Smooth muscle cell of the brain vasculature (primary cell): Measurements from ENCODE around the gene UBE2O.

ENCODE experiments used
- DNase-seq: peaks from one replicate; pipeline ENCODE4 v3.0.0-alpha.2; 2012; ENCODE audit warnings: low read depth, low spot score

Gene UBE2O

GRCh38 chr17:76467809-76468633 is 15.1 kb upstream of the UBE2O start:
- DNase-seq: no peak

GRCh38 chr17:76467366-76467765 is 14.4 kb upstream of the UBE2O start, which contains the start of gene AANAT:
AANAT (plus strand) TSS chr17:76467603; CDS start chr17:76468747, 1,144 bp downstream.
- DNase-seq: no peak

GRCh38 chr17:76466775-76467130 is 13.8 kb upstream of the UBE2O start:
- no peak for DNase-seq

- DNase-seq: no peak
These were observed 9.8 kb upstream of the UBE2O start for GRCh38 chr17:76462556-76463290.

GRCh38 chr17:76461765-76462555 is 9.0 kb upstream of the UBE2O start:
- DNase-seq: no peak

GRCh38 chr17:76459674-76460073 is 6.7 kb upstream of the UBE2O start:
- DNase-seq: no peak

- DNase-seq: peak; percentile 24
These were observed 5.9 kb upstream of the UBE2O start for GRCh38 chr17:76458580-76459490.

GRCh38 chr17:76453431-76453743 is 435 bp upstream of the UBE2O start:
- no peak for DNase-seq

- DNase-seq: no peak
These were observed 759 bp downstream of the UBE2O start for GRCh38 chr17:76452127-76452659.

GRCh38 chr17:76451506-76451905 is 1.4 kb downstream of the UBE2O start:
- no peak for DNase-seq

GRCh38 chr17:76449126-76449525 is 3.8 kb downstream of the UBE2O start:
- DNase-seq: no peak

- no peak for DNase-seq
These were observed 4.9 kb downstream of the UBE2O start for GRCh38 chr17:76447931-76448652.

GRCh38 chr17:76446449-76447231 is 6.3 kb downstream of the UBE2O start:
- DNase-seq: peak; percentile 39

GRCh38 chr17:76445697-76446448 is 7.1 kb downstream of the UBE2O start:
- DNase-seq: no peak

- DNase-seq: no peak
These were observed 8.2 kb downstream of the UBE2O start for GRCh38 chr17:76444518-76445311.

- no peak for DNase-seq
These were observed 10.3 kb downstream of the UBE2O start for GRCh38 chr17:76442341-76443338.
